DND-41 (cell line): ENCODE results near the gene ITGA1.
A peak's percentile ranks its signal among the peaks of the same experiment; 100 is the strongest.

Source experiments
- ATAC-seq: fragments of 200-7000 bp; cut with Tn5 transposase; 3 replicates; pipeline ENCODE4 v1.9.1; 2021; ENCODE audit warnings: low read depth; ENCODE audit not compliant: insufficient read depth
- DNase-seq: peaks from one replicate; pipeline ENCODE4 v3.0.0-alpha.2; 2020
- H2AFZ ChIP-seq: 2 replicates; pipeline ENCODE4 v1.6.0; 2012; ENCODE audit warnings: low read depth, low read length
- H3K27ac ChIP-seq: 2 replicates; pipeline ENCODE4 v1.5.1; 2012; ENCODE audit warnings: low read length, inconsistent platforms
- H3K27me3 ChIP-seq: fragments of 200-600 bp; sonication (generic); 2 replicates; pipeline ENCODE4 v1.6.0; 2012; ENCODE audit warnings: low read length, mild to moderate bottlenecking, inconsistent platforms; ENCODE audit not compliant: insufficient read depth, poor library complexity
- H3K36me3 ChIP-seq: 2 replicates; pipeline ENCODE4 v1.5.1; 2012; ENCODE audit warnings: low read length, inconsistent platforms; ENCODE audit not compliant: insufficient read depth
- H3K4me1 ChIP-seq: 2 replicates; pipeline ENCODE4 v1.5.1; 2012; ENCODE audit warnings: mild to moderate bottlenecking, low read length; ENCODE audit not compliant: insufficient read depth
- H3K4me2 ChIP-seq: 2 replicates; pipeline ENCODE4 v1.6.0; 2012; ENCODE audit warnings: mild to moderate bottlenecking, moderate library complexity, low read length, inconsistent platforms; ENCODE audit not compliant: insufficient read depth
- H3K4me3 ChIP-seq, 2 experiments: fragments of 200-600 bp in 1 of 2; shearing (Covaris generic) in 1 of 2; 2 replicates each; pipeline ENCODE4 v1.5.1; 2012 to 2016; ENCODE audit warnings: inconsistent platforms in 2 of 2, low read length in 2 of 2, mild to moderate bottlenecking in 2 of 2, low read depth in 1 of 2, moderate library complexity in 1 of 2
- H3K79me2 ChIP-seq: 2 replicates; pipeline ENCODE4 v1.6.0; 2012; ENCODE audit warnings: low read length, inconsistent platforms; ENCODE audit not compliant: insufficient read depth
- H3K9ac ChIP-seq: 2 replicates; pipeline ENCODE4 v1.6.0; 2012; ENCODE audit warnings: low read depth, mild to moderate bottlenecking, inconsistent platforms, low read length, moderate library complexity
- H3K9me3 ChIP-seq: 2 replicates; pipeline ENCODE4 v1.5.1; 2012; ENCODE audit warnings: low read length, moderate library complexity, mild to moderate bottlenecking, inconsistent platforms; ENCODE audit not compliant: insufficient read depth, severe bottlenecking
- H4K20me1 ChIP-seq: 2 replicates; pipeline ENCODE4 v1.6.0; 2012; ENCODE audit warnings: low read length; ENCODE audit not compliant: insufficient read depth
- EZH2 ChIP-seq: IDR thresholded peaks from 3 replicates; pipeline ENCODE4 v1.6.1; 2012; ENCODE audit warnings: borderline replicate concordance, low read depth, mild to moderate bottlenecking, moderate library complexity, low read length, inconsistent platforms; ENCODE audit not compliant: severe bottlenecking
- TF ChIP-seq, protein P1 (sequence below): IDR thresholded peaks from 2 replicates; pipeline ENCODE4 v1.5.1; 2012; ENCODE audit warnings: borderline replicate concordance, low read length, moderate library complexity, mild to moderate bottlenecking; ENCODE audit not compliant: poor library complexity, severe bottlenecking; ENCODE audit errors: extremely low read depth

The ITGA1 gene

DNA sequence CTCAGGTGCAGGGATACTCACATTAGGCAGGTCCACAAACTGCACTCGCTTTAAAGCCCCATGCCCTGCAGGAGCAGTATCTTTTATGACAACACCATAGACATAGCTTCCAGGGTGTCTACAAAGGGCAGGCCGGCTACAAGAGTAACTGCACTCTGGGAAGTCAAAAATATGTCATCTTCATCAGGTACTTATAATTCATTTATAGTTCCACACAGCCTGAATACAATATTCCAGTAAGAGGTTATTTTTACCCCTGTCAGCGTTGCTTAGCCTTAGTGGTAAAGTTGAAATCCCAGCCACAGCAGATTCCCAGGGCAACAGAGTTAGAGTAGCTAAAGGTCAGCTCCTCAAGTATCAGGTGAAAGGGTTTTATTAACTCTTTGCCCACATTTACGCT lies 119.1 kb downstream of the ITGA1 start:
- Histone ChIP-seq H3K27ac (peak overlapping the region; percentile 53; the same call in 1 of the 2 replicates), H2AFZ (no peak overlapping the region), H3K4me3 (no peak overlapping the region), H3K27me3 (no peaks in the 10 kb centered on the region), H3K4me2 (no peak overlapping the region), H3K79me2 (no peaks in the 10 kb centered on the region), H4K20me1 (no peaks in the 10 kb centered on the region), H3K9ac (no peak overlapping the region), H3K36me3 (peaks cover 10% of the 10 kb centered on the region; the same call in 1 of the 2 replicates), H3K4me1 (peaks cover 13% of the 10 kb centered on the region), H3K9me3 (no peaks in the 10 kb centered on the region)
- no peak for DNase-seq
- ATAC-seq: no peak
- no peak for TF ChIP-seq EZH2
- TF ChIP-seq, protein P1, sequence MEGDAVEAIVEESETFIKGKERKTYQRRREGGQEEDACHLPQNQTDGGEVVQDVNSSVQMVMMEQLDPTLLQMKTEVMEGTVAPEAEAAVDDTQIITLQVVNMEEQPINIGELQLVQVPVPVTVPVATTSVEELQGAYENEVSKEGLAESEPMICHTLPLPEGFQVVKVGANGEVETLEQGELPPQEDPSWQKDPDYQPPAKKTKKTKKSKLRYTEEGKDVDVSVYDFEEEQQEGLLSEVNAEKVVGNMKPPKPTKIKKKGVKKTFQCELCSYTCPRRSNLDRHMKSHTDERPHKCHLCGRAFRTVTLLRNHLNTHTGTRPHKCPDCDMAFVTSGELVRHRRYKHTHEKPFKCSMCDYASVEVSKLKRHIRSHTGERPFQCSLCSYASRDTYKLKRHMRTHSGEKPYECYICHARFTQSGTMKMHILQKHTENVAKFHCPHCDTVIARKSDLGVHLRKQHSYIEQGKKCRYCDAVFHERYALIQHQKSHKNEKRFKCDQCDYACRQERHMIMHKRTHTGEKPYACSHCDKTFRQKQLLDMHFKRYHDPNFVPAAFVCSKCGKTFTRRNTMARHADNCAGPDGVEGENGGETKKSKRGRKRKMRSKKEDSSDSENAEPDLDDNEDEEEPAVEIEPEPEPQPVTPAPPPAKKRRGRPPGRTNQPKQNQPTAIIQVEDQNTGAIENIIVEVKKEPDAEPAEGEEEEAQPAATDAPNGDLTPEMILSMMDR: no peak

DNA sequence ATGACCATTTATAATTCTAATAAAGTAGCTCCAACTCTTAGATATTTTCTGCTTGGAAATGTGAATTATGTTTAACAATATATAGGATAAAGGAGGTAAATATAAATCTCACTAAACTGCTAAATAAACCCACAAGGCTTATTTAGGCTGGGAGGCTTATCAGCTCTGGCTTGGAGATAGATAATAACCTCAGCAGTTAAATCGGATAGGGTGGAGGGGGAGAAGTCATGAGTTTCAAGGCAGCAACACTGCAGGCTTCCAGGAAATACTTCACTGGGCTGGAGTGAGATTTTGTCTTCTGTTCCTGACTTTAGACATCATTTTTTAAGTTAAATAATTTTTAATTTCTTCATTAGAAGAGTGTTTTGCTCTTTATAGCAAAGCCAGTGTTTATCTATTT lies 121.5 kb downstream of the ITGA1 start:
- Histone ChIP-seq H3K9ac (no peak overlapping the region), H3K4me1 (peaks cover 13% of the 10 kb centered on the region), H3K9me3 (no peaks in the 10 kb centered on the region), H3K27me3 (no peaks in the 10 kb centered on the region), H3K4me3 (no peak overlapping the region), H3K79me2 (no peaks in the 10 kb centered on the region), H4K20me1 (no peaks in the 10 kb centered on the region), H3K4me2 (no peak overlapping the region), H3K36me3 (peaks cover 5% of the 10 kb centered on the region; the same call in 1 of the 2 replicates), H2AFZ (no peak overlapping the region), H3K27ac (no peak overlapping the region)
- ATAC-seq (no peak), DNase-seq (no peak)
- TF ChIP-seq, protein P1: no peak
- no peak for TF ChIP-seq EZH2

DNA sequence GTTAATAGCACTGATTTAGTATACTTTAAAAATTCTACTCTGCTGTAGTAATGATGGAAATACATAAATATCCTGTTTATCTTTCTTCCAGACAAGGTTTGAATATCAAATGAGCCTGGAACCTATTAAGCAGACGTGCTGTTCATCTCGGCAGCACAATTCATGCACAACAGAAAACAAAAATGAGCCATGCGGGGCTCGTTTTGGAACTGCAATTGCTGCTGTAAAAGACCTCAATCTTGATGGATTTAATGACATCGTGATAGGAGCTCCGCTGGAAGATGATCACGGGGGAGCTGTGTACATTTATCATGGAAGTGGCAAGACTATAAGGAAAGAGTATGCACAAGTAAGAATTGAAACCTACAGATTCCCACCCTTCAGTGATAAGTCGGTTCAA lies 122.4 kb downstream of the ITGA1 start:
- DNase-seq: no peak
- Histone ChIP-seq H3K36me3 (peaks cover 10% of the 10 kb centered on the region), H3K4me2 (no peak overlapping the region), H4K20me1 (no peaks in the 10 kb centered on the region), H3K4me3 (no peak overlapping the region), H3K79me2 (no peaks in the 10 kb centered on the region), H3K9me3 (no peaks in the 10 kb centered on the region), H3K27me3 (no peaks in the 10 kb centered on the region), H3K4me1 (peaks cover 13% of the 10 kb centered on the region), H3K9ac (no peak overlapping the region), H3K27ac (no peak overlapping the region), H2AFZ (no peak overlapping the region)
- no peak for ATAC-seq
- TF ChIP-seq, protein P1: no peak
- TF ChIP-seq EZH2: no peak
